Medulla oblongata (tissue), 1 donor: ENCODE data around the gene HPS4.
"Not testable (repeated sequence)": the region's sequence is repeated elsewhere in the genome, so short reads cannot be mapped to it uniquely, and the experiment has no call there.

Experiments
- DNase-seq: peaks from one replicate; pipeline ENCODE4 v3.0.0-alpha.2; 2015; ENCODE audit errors: extremely low spot score

HPS4 gene

DNA sequence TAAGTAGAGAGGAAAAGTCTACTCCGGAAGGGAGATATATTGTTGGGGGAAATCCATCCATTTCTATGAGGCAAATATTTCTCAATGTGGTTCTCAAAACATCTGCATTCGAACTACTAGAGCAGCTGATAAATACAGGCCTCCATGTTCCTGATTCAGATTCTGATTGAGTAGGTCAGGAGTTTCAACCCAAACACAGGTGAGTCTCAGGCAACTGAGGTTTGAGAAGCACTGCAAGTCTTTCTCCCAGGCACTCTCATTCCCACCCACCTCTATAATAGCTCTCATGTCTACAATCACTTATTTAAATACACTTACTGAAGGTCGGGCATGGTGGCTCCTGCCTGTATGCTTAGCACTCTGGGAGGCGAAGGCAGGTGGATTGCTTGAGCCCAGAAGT, 69.2 kb downstream of the HPS4 start:
- no peak for DNase-seq

DNA sequence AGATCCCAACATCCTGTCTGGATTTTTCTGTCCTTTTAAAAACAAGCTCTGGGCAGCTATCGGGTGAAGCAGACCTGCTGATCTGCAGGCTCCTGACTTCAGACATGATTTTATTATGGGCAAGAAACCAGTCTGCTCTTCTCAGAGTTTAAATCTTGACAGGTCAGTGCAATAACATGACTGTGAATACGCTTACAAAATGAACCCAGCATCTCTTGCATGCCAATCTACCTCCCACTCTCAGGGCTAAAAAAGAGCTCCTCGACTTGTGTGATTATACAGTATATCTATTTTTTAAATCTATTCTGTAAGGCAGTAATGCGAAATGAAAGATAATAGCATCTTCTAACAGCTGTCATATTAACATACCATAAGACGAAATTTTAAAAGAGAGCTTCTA, 73.2 kb downstream of the HPS4 start:
- no peak for DNase-seq

DNA sequence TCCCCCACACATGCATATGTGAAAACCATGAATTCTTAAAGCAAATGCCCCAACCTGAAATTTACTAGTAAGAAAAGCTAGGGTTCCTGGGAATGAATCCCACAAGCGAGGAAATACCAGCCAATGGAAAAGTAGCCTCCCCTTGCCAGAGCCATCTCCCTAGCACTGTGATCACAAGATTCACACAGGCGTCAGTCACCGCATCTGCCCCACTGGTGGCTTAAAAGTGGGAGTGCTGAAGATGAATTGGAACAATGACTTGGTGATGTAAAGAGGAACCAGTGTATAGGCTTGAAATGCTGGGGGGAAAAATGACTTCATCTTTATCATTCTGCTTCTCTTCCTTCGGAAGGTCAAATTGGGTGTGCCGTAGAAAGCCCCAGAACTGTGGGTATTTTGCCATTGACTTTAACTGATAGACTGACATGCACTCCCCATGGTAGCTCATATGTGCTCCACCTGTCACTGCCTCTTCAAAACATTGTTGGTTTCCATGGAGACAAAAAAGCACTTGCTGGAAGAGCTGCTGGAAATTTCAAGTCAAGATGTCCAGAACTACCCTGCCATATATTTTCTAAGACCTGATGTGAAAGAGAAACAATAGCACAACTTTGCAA, 73.8 kb downstream of the HPS4 start:
- DNase-seq, result no peak

DNA sequence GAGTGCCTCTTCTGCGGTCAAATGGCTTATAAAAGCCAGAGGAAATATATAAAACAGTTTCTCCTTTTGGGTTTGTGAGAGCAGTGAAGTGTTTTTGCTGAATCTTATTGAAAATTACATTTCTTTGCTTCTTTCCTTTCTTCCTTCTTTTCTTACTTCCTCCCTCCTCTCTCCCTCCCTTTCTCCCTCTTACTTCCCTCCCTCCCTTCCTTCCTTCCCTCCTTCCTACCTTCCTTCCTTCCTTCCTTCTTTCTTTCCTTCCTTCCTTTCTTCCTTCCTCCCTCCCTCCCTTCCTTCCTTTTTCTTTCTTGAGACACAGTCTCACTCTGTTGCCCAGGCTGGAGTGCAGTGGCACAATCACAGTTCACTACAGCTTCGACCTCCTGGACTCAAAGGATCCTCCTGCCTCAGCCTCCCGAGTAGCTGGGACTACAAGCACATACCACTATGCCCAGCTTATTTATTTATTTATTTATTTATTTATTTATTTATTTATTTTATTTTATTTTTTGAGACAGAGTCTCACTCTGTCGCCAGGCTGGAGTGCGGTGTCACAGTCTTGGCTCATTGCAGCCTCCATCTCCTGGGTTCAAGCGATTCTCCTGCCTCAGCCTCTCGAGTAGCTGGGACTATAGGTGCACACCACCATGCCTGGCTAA, 74.9 kb downstream of the HPS4 start:
- not testable (repeated sequence) for DNase-seq

DNA sequence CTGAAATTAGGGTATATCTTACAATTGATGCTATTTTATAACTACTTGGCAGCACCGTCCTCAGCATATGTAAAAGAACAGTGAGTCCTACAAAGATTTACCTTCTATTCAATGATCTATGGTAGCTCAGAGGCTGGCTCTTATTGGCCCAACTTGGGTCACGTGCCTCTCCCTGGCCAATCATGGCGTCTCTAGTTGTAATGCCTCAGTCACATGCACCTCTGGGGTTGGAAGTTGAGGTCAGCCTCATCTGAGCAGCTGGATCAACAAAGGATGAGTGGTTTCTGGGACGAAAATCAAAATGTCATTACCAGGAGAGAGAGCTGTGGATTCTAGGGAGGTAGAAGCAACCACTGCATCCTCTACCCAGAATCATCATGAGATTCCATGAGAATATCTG, 77.5 kb downstream of the HPS4 start:
- no peak for DNase-seq

DNA sequence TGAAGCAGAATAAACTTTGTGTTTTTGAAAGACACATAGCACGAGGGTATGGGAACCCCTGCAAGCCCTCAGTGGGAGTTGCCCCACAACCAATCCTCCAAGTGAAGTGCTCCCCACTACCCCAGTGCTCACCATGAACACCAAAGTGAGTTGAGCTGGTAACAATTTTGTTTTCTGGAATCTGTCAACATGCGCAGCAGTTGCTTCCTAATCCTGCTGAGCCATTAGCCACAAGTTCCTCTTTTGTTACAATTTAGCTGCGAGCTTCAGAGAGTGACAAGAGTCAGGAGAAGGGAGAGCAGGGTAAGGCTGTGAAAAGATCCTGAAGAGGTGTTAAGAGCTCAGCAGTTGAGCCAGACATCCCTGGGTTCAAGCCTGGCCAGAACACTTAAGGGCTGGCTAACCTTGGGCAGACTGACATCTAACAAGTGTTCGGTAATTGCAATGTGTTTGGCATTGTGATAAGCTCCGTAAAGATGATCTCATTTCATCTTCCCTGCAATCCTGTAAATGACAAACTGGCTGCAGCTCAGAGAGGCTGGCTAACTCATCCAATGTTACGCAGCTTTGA, 78.6 kb downstream of the HPS4 start:
- DNase-seq, result peak; percentile 58

- DNase-seq, result no peak
These were observed 81.9 kb downstream of the HPS4 start for GRCh38 chr22:26401726-26402125.
